OCI-LY3 (cell line): Measurements from ENCODE around the gene ZNF365.
"Not testable (repeated sequence)": the region's sequence is repeated elsewhere in the genome, so short reads cannot be mapped to it uniquely, and the experiment has no call there.

ENCODE experiments used
- CTCF ChIP-seq: fragments of 200-600, 300-600 bp; sonication (generic); IDR thresholded peaks from 2 replicates; pipeline ENCODE4 v1.5.1; 2014; ENCODE audit warnings: antibody characterized with exemption, low read length, low read depth
- EZH2phosphoT487 ChIP-seq: fragments of 200-600 bp; shearing (Covaris generic); IDR thresholded peaks from 2 replicates; pipeline ENCODE4 v1.6.1; 2018; ENCODE audit warnings: antibody characterized with exemption, mixed run types, low read depth

- not testable (repeated sequence) for TF ChIP-seq CTCF, EZH2phosphoT487
Observed at GRCh38 chr10:62378877-62379276, 4.7 kb downstream of the ZNF365 start.
